Neural cell (in vitro differentiated cells): ENCODE measurements around the gene IGFBP7. TPM values are rescaled to one million over a fixed set of nuclear protein-coding genes. Genes with fewer than 3 reads are reported as not detected.

Experiments used
- H2AFZ ChIP-seq: fragments of 200-600, 300-800 bp; sonication (generic), shearing (Covaris generic); 2 replicates; pipeline ENCODE4 v1.6.0; 2014; ENCODE audit warnings: low read depth, mild to moderate bottlenecking, antibody characterized with exemption, low read length, moderate library complexity
- H3F3A ChIP-seq: fragments of 200-600 bp; shearing (Covaris generic); 2 replicates; pipeline ENCODE4 v1.6.1; 2016; ENCODE audit warnings: mild to moderate bottlenecking, moderate library complexity, mixed read lengths, antibody characterized with exemption, low read length; ENCODE audit not compliant: insufficient read depth, poor library complexity, severe bottlenecking
- H3K27ac ChIP-seq: fragments of 200-600, 300-800 bp; sonication (generic), shearing (Covaris generic); 2 replicates; pipeline ENCODE4 v1.5.1; 2014; ENCODE audit warnings: mild to moderate bottlenecking, low read length, moderate library complexity
- H3K27me3 ChIP-seq: fragments of 300-800, 200-600 bp; sonication (generic), shearing (Covaris generic); 2 replicates; pipeline ENCODE4 v1.6.0; 2014; ENCODE audit warnings: mild to moderate bottlenecking, low read depth, low read length, moderate library complexity; ENCODE audit not compliant: insufficient read depth
- H3K36me3 ChIP-seq: fragments of 300-800, 200-600 bp; sonication (generic), shearing (Covaris generic); 2 replicates; pipeline ENCODE4 v1.5.1; 2014; ENCODE audit warnings: mild to moderate bottlenecking, antibody characterized with exemption, low read length, moderate library complexity; ENCODE audit not compliant: insufficient read depth
- H3K4me2 ChIP-seq: fragments of 300-800, 200-600 bp; sonication (generic), shearing (Covaris generic); 2 replicates; pipeline ENCODE4 v1.6.0; 2014; ENCODE audit warnings: mild to moderate bottlenecking, low read length
- H3K4me3 ChIP-seq: fragments of 300-800, 200-600 bp; sonication (generic), shearing (Covaris generic); 2 replicates; pipeline ENCODE4 v1.5.1; 2014; ENCODE audit warnings: mild to moderate bottlenecking, low read length, moderate library complexity
- H3K79me2 ChIP-seq: fragments of 200-600 bp; shearing (Covaris generic); replicated peaks from 2 replicates; pipeline ENCODE4 v1.6.0; 2014; ENCODE audit warnings: mild to moderate bottlenecking, low read length, moderate library complexity; ENCODE audit not compliant: insufficient read depth
- H3K9ac ChIP-seq: fragments of 300-800, 200-600 bp; sonication (generic), shearing (Covaris generic); 2 replicates; pipeline ENCODE4 v1.6.1; 2016; ENCODE audit warnings: mild to moderate bottlenecking, low read length, mixed read lengths
- H3K9me2 ChIP-seq: fragments of 200-600 bp; shearing (Covaris generic); 2 replicates; pipeline ENCODE4 v1.6.1; 2016; ENCODE audit warnings: mild to moderate bottlenecking, low read length, mixed read lengths; ENCODE audit not compliant: insufficient read depth
- H3K9me3 ChIP-seq: fragments of 200-600, 300-800 bp; sonication (generic), shearing (Covaris generic); 2 replicates; pipeline ENCODE4 v1.6.1; 2016; ENCODE audit warnings: mild to moderate bottlenecking, mixed run types, low read length, moderate library complexity, mixed read lengths
- H4K20me1 ChIP-seq: fragments of 200-600 bp; shearing (Covaris generic); 2 replicates; pipeline ENCODE4 v1.6.1; 2016; ENCODE audit warnings: mild to moderate bottlenecking, mixed run types; ENCODE audit not compliant: insufficient read depth
- CTCF ChIP-seq: fragments of 450-650 bp; IDR thresholded peaks from 2 replicates; pipeline ENCODE4 v1.5.1; 2014; ENCODE audit warnings: antibody characterized with exemption, mild to moderate bottlenecking, moderate library complexity; ENCODE audit not compliant: poor library complexity, severe bottlenecking
- EP300 ChIP-seq: fragments of 450-650 bp; conservative IDR thresholded peaks from 2 replicates; pipeline ENCODE4 v1.6.1; 2014; ENCODE audit warnings: antibody characterized with exemption, mild to moderate bottlenecking, moderate library complexity; ENCODE audit not compliant: poor library complexity, severe bottlenecking
- EZH2 ChIP-seq: fragments of 200-600, 300-800 bp; shearing (Covaris generic), sonication (generic); IDR thresholded peaks from 2 replicates; pipeline ENCODE4 v1.6.1; 2014; ENCODE audit warnings: antibody characterized with exemption, low read length, borderline replicate concordance, mild to moderate bottlenecking; ENCODE audit not compliant: insufficient read depth, poor library complexity, severe bottlenecking
- MXI1 ChIP-seq: fragments of 450-650 bp; conservative IDR thresholded peaks from 2 replicates; pipeline ENCODE4 v1.6.1; 2014; ENCODE audit warnings: antibody characterized with exemption, mild to moderate bottlenecking; ENCODE audit not compliant: poor library complexity, severe bottlenecking
- POLR2AphosphoS5 ChIP-seq: IDR thresholded peaks from 2 replicates; pipeline ENCODE4 v1.6.1; 2012
- RAD21 ChIP-seq: fragments of 450-650 bp; conservative IDR thresholded peaks from 2 replicates; pipeline ENCODE4 v1.6.1; 2014; ENCODE audit warnings: antibody characterized with exemption, mild to moderate bottlenecking, moderate library complexity
- SMC3 ChIP-seq: fragments of 450-650 bp; conservative IDR thresholded peaks from 2 replicates; pipeline ENCODE4 v1.6.1; 2014; ENCODE audit warnings: antibody characterized with exemption, mild to moderate bottlenecking, moderate library complexity; ENCODE audit not compliant: poor library complexity
- TAF1 ChIP-seq: IDR thresholded peaks from 2 replicates; pipeline ENCODE4 v1.6.1; 2012; ENCODE audit warnings: low read depth
- polyA plus RNA-seq: library from polyadenylated mRNA; depleted of rRNA; stranded (reverse); fragments of >200 nt; gene quantifications from 2 replicates; pipeline ENCODE4 v1.2.3, GENCODE V29; 2014
- TF ChIP-seq, protein P1 (sequence below): IDR thresholded peaks from 2 replicates; pipeline ENCODE4 v1.6.1; 2012; ENCODE audit warnings: borderline replicate concordance

IGFBP7 gene
- polyA plus RNA-seq, 1 donor from 2014 or later = 0.33 TPM

DNA sequence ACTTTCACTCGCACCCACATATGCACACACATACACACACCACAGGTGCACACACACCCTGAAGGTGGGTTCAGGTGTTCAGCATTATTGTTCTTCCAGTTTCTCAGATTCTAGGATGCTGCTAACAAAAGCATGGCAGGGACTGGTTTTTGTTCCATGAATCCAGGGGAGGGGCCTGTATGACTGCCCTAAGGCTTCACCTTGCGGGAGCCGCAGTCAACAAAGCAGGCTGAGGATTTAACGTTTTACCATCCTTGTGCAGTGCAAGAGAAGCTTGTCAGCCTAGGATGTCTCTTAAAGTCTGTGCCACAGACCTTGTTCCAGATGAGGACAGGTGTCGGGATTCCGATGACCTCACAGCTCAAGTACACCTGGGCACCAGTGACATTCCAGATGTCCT is 69.7 kb downstream of the IGFBP7 start:
- H3K27ac ChIP-seq = no peak overlapping the region
- no peaks in the 10 kb centered on the region for H3K79me2 ChIP-seq
- no peaks in the 10 kb centered on the region for H3K36me3 ChIP-seq
- no peaks in the 10 kb centered on the region for H4K20me1 ChIP-seq
- H3K27me3 ChIP-seq = no peaks in the 10 kb centered on the region
- H3K9me2 ChIP-seq = no peaks in the 10 kb centered on the region
- H3K9ac ChIP-seq = no peak overlapping the region
- H3K4me3 ChIP-seq = no peak overlapping the region
- no peaks in the 10 kb centered on the region for H3K9me3 ChIP-seq
- H3F3A ChIP-seq = no peaks in the 10 kb centered on the region
- no peak for TF ChIP-seq TAF1
- TF ChIP-seq SMC3 = no peak
- TF ChIP-seq POLR2AphosphoS5 = no peak
- TF ChIP-seq MXI1 = no peak
- TF ChIP-seq, protein P1, sequence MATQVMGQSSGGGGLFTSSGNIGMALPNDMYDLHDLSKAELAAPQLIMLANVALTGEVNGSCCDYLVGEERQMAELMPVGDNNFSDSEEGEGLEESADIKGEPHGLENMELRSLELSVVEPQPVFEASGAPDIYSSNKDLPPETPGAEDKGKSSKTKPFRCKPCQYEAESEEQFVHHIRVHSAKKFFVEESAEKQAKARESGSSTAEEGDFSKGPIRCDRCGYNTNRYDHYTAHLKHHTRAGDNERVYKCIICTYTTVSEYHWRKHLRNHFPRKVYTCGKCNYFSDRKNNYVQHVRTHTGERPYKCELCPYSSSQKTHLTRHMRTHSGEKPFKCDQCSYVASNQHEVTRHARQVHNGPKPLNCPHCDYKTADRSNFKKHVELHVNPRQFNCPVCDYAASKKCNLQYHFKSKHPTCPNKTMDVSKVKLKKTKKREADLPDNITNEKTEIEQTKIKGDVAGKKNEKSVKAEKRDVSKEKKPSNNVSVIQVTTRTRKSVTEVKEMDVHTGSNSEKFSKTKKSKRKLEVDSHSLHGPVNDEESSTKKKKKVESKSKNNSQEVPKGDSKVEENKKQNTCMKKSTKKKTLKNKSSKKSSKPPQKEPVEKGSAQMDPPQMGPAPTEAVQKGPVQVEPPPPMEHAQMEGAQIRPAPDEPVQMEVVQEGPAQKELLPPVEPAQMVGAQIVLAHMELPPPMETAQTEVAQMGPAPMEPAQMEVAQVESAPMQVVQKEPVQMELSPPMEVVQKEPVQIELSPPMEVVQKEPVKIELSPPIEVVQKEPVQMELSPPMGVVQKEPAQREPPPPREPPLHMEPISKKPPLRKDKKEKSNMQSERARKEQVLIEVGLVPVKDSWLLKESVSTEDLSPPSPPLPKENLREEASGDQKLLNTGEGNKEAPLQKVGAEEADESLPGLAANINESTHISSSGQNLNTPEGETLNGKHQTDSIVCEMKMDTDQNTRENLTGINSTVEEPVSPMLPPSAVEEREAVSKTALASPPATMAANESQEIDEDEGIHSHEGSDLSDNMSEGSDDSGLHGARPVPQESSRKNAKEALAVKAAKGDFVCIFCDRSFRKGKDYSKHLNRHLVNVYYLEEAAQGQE = no peak
- TF ChIP-seq EZH2 = no peak
- TF ChIP-seq CTCF = no peak
- no peak for TF ChIP-seq RAD21
- no peak for TF ChIP-seq EP300
- no peak overlapping the region for H3K4me2 ChIP-seq
- no peak overlapping the region for H2AFZ ChIP-seq

GRCh38 chr4:57039345-57039744 is 70.8 kb downstream of the IGFBP7 start:
- no peak overlapping the region for H2AFZ ChIP-seq
- TF ChIP-seq SMC3 (no peak), EZH2 (no peak), EP300 (no peak), MXI1 (no peak), POLR2AphosphoS5 (no peak), CTCF (no peak)
- H3K4me3 ChIP-seq = no peak overlapping the region
- H3K36me3 ChIP-seq = no peaks in the 10 kb centered on the region
- H3K27ac ChIP-seq = no peak overlapping the region
- no peak overlapping the region for H3K4me2 ChIP-seq
- H3K9me2 ChIP-seq = no peaks in the 10 kb centered on the region
- H3K27me3 ChIP-seq = no peaks in the 10 kb centered on the region
- H3K79me2 ChIP-seq = no peaks in the 10 kb centered on the region
- no peaks in the 10 kb centered on the region for H3F3A ChIP-seq
- H3K9me3 ChIP-seq = no peaks in the 10 kb centered on the region
- no peaks in the 10 kb centered on the region for H4K20me1 ChIP-seq
- H3K9ac ChIP-seq = no peak overlapping the region
